ENCODE measurements around the gene REPIN1.

REPIN1 gene

DNA sequence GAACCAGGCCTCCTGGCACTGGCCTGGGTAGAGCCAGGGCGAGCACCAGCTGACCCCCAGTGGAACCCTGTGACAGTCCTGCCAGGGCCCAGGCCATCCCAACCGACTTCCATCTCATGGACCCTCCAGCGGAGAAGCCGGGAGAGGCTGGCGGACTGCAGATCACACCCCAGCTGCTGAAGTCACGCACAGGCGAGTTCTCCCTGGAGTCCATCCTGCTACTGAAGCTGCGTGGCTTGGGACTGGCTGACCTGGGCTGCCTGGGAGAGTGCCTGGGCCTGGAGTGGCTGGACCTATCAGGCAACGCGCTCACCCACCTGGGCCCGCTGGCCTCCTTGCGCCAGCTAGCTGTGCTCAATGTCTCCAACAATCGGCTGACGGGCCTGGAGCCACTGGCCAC, 31.9 kb upstream of the REPIN1 start:
- FAIRE-seq (no peak), DNase-seq (ENCODE audit: low spot score) (no peak)

- no peak for DNase-seq (ENCODE audit: low spot score)
- FAIRE-seq: no peak
Measured at GRCh38 chr7:150337179-150337578, 31.4 kb upstream of the REPIN1 start.

- DNase-seq (ENCODE audit: low spot score) (no peak), FAIRE-seq (no peak)
Measured at GRCh38 chr7:150337659-150338081, 31.0 kb upstream of the REPIN1 start.

GRCh38 chr7:150338166-150338829, 30.3 kb upstream of the REPIN1 start:
- DNase-seq (ENCODE audit: low spot score): no peak

DNA sequence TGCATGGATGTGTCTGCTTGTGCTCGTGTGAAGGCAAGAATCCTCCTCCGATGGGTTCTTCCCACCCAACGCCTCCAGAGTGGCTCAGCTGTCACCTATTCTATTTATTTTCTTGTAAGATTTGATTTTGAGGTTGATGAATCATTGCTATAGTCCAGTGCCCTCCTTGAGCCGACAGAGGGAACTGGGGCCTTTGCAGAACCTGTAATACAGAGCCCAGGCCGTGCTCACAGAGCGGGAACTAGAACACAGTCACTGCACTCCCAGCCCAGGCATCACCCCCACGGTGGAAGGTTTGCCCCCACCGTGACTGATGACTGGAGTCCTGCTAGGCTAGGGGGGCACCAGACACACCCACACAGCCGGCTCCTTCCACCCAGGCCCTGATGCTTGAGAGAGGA, 29.2 kb upstream of the REPIN1 start:
- peak; percentile 99 for FAIRE-seq
- peak; percentile 98 for DNase-seq (ENCODE audit: low spot score)

More at GRCh38 chr7:150338166-150338829, 30.3 kb upstream of the REPIN1 start:
- FAIRE-seq: no peak

GRCh38 chr7:150340024-150340749, 28.4 kb upstream of the REPIN1 start:
- FAIRE-seq (peak; percentile 71), DNase-seq (ENCODE audit: low spot score) (peak; percentile 84)

DNA sequence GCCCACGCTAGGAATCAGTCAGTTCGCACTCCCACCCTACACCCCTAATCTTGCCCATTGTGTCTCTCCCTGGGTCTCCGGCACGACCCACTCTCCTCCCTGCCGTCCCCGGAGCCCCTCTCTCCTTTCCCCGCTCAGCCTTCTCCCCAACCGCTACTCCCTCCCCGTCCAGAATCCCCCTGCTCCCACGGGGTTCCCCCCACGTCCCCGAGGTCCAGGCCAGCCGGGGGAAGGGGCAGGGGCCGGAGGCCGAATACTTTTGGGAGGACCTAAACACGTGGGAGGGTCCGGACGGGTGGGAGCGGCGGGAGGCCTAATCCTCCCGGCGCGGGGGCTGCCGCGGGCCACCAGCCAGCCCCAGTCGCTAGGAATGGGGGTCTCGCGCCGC, 27.8 kb upstream of the REPIN1 start:
- DNase-seq (ENCODE audit: low spot score) (no peak), FAIRE-seq (no peak)

DNA sequence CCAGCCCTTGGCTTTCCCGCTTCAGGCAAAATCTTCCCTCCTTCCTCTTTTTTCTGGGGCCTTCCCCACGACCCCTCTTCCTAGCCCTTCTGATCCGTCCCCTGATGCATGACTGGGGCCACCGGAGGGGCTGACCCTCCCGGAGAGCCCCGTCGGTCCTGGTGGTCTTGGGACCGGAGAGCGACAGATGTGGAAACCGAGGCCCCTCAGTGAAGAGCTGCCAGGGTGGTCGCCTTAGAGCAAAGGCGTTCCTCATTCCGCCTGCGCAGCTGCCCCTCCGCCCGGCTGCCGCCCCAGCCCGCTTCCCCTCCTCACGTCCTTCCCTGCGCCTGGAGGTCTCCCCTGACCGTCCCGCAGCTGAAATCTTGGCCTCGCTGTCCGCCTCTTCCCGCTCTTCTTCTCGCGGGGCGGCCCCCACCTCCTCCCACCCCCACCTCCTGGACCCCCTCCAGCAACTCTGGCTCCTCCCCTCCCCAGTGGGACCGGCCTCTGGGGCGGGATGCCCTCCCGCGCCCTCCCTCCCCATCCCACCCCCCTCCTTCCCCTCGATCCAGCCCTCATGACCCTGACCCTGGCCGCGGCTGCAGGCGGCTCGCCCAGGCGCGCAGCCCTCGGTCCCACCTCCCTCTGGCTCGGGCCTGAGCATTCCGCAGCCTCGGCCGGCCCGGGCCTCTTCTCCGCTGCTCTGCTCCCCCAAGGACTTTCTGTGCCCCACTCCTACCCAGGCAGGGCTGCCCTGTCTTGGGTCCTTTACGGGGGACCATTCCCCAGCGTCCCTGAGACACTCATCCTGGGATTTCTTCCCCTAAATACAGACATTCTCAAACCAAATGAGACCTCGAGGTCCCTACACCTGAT, 27.1 kb upstream of the REPIN1 start, which contains the start of gene RARRES2:
TSS of gene RARRES2 (minus strand) at position 367 of the 858 bp plus-strand sequence. CDS start 1,020 bp downstream, outside the sequence.
- FAIRE-seq (no peak), DNase-seq (ENCODE audit: low spot score) (peak; percentile 40)

DNA sequence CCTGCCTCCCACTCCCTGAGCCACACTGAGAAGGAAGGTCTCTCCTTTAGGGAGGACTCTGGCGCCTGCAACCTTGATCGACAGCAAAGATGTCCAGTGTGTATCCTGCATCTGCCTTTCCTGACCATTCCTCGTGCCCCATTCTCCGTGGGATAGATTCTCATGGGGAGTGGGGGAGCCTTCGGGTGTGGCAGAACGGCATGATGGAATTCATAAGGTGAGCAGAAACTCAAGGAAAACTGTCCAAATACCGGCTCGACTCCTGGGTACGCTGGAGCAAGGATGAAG, 26.6 kb upstream of the REPIN1 start:
- no peak for DNase-seq (ENCODE audit: low spot score)

DNA sequence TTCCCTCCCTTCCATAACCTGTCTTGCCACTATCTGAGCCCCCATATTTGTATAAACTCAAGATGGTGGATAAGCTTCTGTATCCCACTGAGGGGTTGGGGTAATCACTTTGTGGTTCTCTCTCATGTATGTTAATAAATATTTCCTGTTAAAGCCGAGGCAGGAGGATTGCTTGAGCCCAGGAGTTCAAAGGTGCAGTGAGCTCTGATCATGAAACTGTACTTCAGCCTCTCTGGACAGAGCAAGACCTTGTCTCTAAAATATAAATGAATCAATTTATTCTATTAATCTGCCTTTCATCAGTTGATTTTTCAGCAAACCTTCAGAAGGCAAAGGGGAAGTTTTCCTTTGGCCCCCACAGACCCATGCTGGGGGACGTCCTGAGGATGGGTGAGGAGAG, 25.4 kb upstream of the REPIN1 start:
- FAIRE-seq (no peak), DNase-seq (ENCODE audit: low spot score) (no peak)

More for the DNA sequence above, 26.6 kb upstream of the REPIN1 start:
- FAIRE-seq: no peak

GRCh38 chr7:150344299-150344698, 24.3 kb upstream of the REPIN1 start:
- DNase-seq (ENCODE audit: low spot score) (no peak), FAIRE-seq (peak; percentile 50)

DNA sequence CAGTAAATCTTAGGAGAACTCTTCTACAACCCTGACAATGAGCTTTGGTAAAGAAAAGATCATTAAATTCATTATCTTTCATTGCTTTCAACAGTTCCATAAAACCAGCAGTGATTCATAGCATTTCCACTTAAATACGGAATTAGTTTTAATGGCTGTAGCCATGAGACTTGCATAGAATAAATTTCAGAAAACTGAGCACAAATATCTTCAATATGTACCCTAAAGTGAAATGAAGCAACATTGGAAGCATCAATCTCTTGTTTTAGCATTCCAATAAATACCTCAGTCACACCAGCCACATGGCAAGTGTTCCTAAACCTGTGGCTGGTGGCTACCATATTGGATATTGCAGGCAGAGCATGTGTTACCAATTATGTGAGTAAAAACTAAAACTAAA, 23.6 kb upstream of the REPIN1 start:
- no peak for DNase-seq (ENCODE audit: low spot score)
- no peak for FAIRE-seq

DNA sequence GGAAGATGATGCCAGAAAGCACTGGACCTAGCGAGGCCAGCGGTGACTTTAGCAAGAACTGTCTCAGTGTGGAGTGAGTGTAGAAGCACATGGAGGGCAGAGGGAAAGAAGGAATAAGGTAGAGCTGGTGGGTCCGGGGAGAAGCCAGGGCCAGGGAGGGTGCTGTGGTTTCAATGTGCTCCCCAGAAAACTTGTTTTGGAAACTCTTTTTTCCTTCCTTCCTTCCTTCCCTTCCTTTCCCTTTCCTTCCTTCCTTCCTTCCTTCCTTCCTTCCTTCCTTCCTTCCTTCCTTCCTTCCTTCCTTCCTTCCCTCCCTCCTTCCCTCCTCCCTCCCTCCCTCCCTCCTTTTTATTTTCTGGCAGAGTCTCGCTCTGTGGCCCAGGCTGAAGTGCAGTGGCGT, 21.7 kb upstream of the REPIN1 start:
- no peak for DNase-seq (ENCODE audit: low spot score)
- FAIRE-seq: no peak

- no peak for FAIRE-seq
- no peak for DNase-seq (ENCODE audit: low spot score)
Measured at GRCh38 chr7:150351587-150352194, 16.9 kb upstream of the REPIN1 start.

DNA sequence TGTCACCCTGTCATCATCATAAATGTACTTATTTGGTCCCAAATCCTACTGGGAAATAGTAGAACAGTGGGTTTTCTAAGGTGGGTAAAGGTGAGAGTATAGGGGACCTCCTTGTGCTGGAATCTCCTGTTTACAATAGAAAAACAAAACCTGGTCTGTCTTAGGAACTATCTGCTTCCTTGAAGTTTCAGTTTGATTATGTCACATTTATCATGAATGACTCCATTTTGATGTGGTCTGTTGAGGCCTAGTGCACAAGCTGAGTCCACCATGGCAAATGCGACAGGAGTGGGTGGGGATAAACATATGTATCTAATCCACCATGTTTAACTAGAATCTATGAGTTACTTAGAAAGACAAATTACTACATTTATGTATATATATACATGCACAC, 13.0 kb upstream of the REPIN1 start:
- FAIRE-seq (no peak), DNase-seq (ENCODE audit: low spot score) (no peak)

- DNase-seq (ENCODE audit: low spot score) (no peak), FAIRE-seq (no peak)
Measured at GRCh38 chr7:150356265-150356897, 12.2 kb upstream of the REPIN1 start.

GRCh38 chr7:150357270-150357669, 11.4 kb upstream of the REPIN1 start:
- DNase-seq (ENCODE audit: low spot score) (no peak), FAIRE-seq (no peak)

- peak; percentile 60 for DNase-seq (ENCODE audit: low spot score)
- FAIRE-seq: no peak
Measured at GRCh38 chr7:150357771-150358427, 10.7 kb upstream of the REPIN1 start.

DNA sequence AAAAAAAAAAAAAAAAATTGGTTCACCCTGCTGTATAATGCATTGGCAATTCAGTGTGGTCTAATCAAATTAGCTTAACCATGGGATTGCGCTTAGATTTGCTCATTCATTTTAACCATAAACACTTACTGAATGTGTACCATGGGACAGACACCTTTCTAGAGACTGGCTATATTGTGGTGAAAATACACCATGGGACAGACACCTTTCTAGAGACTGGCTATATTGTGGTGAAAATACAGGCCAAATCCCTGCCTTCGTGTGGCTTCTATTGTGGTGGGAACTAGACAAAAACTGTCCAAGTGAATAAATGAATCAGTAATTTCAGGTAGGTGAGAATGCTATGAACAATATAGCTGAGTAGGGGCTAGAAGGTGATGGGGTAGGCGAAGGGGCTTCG, 10.2 kb upstream of the REPIN1 start:
- FAIRE-seq: no peak
- DNase-seq (ENCODE audit: low spot score): no peak

DNA sequence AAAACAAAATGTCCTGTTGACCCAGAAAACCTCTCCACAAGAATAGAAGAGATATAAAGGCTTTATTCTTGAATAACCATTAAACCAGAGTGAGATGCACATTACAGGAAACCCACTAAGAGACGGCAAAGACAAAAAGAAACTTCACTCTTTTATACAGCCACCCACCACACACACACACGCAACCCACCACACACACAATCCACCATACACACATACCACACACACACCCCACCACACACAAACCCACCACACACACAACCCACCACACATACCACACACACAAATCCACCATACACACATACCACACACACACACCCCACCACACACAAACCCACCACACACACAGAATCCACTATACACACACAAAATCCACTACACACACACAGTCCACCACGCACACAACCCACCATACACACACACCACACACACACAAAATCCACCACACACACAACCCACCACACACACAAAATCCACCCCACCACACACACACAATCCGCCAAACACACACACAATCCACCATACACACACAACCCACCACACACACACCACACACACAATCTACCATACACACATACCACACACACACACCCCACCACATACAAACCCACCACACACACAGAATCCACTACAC, 9.5 kb upstream of the REPIN1 start:
- FAIRE-seq (no peak), DNase-seq (ENCODE audit: low spot score) (no peak)
